HG02610 (cell line): Measurements from ENCODE around the gene SLIT1.

Experiments
- ATAC-seq: cut with Tn5 transposase; IDR thresholded peaks from one replicate; pipeline ENCODE4 v1.9.1; 2021; ENCODE audit warnings: mild to moderate bottlenecking, moderate library complexity; ENCODE audit not compliant: unreplicated experiment

SLIT1 gene

DNA sequence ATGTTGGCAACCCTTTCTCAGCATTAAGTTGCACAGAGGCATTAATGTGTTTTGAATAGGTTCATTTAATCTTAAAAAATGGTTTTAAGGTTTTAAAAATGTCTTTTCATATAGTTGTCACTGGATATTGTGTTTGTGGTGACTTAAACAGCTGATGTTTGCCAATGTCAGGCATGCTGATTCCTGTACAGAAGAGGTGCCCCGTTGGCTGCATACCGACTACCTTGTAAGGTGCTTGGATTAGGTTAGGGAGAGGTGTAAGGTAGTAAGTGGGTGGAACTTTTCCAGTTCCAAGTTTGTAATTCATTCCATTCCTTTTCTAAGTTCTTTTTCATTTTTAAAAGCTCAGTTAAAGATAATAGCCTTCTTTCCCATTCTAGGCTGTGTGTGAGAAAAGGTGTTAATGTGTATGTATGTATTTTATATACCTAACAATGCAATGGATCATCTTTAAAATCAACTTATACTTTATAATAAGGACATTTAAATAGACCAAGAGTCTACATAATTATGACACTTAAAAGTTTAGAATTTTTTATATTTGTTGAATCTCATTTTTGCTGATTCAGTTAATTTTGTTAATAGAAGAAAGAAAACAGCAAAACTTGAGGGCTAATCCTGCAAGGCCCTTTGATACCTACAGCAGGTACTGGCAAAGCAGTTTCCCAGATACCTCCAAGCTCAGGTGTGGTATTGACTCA lies 198.5 kb downstream of the SLIT1 start:
- ATAC-seq, result no peak

DNA sequence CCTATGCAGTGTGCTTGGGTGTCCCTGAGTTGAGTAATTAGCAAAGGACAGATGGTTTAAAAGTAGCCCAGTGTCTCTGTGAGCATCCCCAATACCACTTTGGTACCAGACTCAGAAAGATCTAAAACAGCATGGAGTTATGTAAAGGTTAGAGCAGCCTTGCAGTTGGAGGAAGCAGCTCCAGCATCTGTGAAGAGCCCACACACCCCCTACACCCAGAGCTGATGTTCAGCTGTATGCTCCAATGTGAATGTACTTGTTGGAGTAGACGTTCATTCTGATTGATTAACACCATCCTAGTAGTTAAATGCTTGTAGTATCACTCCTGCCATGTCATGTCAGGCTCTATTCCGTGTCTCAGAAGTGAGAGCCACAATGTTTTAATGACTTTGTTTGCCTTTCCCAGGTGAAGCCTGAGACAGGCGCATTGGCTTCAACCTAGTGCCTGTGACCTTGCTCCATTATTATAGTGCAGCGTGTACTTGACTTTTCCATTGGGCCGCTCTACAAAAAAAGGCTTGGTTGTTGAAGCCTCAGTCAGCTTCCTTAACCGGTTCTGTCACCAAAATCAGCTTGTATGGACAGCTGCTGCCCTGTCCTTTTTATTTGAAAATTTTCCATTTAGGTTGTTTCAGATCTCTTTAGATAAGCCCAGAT lies 199.4 kb downstream of the SLIT1 start:
- no peak for ATAC-seq

- peak; percentile 91 for ATAC-seq
These were observed 201.1 kb downstream of the SLIT1 start for GRCh38 chr10:96984541-96985131.

- no peak for ATAC-seq
These were observed 203.4 kb downstream of the SLIT1 start for GRCh38 chr10:96982149-96982930.

DNA sequence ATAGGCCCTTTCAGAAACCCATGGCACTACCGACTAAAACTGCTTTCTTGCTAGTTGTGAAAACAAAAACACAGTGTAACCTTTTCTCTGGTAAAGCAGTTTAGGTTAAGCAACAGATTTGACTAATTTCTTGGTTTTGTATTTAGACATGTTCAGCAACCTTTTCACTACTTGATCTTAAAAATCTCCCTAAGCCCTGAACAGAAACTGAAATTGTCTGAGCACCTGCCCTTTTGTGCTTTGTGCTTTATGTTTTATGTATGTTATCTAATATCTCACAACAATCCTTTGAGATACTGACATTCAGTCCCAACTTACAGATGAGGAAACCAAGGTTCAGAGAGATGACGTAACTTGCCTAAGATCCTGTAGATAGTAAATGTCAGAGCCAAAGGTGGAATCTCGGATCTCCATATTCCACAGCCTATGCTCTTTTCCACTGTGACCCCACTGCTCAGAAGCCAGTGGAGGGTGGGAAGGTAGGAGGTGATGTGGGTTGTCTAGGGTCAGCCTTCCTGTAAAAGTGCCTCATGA lies 207.1 kb downstream of the SLIT1 start:
- ATAC-seq, result peak; percentile 84

DNA sequence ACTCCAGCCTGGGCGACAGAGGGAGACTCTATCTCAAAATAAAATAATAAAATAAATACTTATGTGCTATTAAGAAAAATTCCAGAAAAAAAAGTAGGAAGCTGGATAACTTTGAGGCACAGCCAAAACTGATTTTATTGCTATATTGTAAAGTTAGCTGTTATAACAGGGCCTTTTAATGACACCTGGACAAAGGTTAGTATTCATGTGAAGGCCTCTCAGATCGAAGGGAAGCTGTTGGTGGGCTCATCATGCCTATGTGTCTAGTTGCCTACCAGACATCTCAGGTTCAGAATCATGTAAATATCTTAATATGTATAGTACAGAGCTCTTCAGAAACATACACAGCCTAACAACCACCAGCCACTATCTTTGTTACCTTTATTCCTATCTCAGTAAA lies 210.6 kb downstream of the SLIT1 start:
- no peak for ATAC-seq

DNA sequence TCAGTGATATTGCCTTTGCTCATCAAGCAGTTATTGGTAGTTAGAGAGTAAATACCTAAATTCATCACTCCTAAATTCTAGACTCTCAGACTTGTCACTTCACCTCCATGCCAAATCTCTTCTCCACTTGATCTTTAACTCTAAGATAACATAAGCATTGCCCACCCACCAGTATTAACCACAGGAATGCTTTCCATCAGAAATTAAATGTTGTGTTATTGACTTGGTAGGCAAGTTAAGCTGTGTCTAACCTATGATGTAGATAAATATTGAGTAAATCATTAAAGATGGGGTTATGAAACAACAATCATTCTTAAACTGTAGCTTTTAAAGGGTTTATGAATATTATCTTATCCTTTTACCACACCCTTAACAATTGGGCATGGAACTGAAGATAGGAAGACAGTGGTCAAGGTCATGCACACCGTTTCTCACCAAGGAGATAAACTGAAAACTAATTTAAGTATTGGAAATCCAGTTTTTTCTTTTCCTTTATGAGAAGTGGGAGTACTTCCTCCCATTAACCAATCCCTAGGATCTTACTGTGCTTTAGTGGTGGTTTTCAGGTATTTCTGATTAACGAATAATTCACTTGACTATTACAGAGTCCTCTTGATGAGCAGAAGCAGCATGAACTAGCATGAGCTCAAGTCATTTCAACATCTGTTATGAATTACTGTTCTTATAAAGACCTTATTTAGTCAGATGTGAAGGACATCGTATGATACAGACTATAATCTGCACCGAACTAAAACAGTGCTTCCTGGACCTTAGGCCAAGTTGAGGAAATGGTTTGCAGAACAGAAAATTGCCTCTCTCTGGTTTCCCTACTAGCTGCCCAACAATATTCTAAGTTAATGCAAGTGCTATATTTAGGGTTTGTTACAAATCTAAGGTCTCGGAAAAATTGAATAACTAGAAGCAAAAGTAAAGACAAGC lies 211.7 kb downstream of the SLIT1 start:
- no peak for ATAC-seq

- ATAC-seq, result no peak
These were observed 213.5 kb downstream of the SLIT1 start for GRCh38 chr10:96972264-96972663.

DNA sequence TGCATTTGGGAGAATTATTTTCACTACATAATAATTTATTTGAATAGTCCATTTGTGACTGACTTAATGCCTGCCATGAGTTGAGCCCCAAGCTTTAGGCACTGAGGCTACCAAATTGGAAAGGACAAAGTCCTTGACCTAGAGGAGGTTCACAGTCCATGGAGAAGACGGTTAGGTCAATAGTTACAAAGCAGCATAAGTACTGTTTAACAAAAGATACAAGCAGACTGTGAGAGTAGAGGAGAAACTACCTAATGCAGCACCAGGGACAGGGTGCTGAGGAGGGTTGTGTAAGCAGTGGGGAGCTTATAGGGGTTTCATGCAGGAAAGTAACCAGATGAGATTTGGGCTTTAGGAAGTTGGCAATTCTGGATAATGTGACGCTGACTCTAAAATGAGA lies 214.4 kb downstream of the SLIT1 start:
- ATAC-seq, result no peak

DNA sequence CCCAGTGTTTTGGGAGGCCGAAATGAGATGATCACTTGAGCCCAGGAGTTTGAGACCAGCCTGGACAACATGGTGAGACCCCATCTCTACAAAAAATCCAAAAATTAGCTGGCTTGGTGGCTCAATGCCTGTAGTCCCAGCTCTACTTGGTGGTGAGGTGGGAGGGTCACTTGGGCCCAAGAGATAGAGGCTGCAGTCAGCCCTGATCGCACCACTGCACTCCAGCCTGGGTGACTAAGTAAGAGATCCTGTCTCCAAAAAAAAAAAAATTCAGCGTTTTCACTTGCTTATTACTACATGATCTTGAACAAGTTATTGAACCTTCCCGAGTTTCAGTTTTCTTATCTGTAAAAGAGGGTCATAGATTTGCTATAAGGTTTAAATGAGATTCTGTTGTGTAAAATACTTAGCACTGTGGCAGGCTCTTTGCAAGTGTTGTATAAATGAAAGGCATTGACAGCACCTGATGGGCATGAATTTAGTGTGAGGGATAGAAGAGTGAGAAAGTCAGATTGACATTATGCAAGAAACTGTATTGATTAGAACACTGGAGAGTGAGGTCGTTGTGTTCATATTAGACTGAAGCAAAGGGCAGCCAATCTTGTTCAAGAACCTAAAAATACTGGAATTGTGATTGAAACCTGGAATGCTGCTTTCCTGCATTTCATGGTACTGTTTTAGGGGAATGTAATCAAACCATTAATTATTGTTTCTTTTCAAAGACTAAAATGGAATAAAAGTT lies 216.9 kb downstream of the SLIT1 start:
- no peak for ATAC-seq

DNA sequence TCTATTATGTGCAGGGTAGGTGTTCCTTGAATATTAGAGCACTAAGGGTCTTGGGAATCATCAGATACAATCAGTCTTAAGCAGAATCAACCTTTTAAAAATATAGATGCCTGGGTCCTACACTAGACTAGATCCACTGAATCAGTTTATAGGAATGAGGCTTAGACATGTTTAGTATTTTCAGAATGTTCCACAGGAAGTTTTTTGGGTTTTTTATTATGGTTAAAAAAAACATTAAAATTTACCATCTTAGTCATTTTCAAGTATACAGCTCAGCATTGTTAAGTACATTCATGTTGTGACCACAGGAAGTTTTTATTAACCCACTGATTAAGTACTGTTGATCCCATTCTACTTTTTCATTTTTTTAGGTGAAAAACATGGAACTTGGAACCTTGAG lies 217.9 kb downstream of the SLIT1 start:
- no peak for ATAC-seq

- ATAC-seq, result no peak
These were observed 221.6 kb downstream of the SLIT1 start for GRCh38 chr10:96964131-96964530.

GRCh38 chr10:96960872-96961271 lies 224.9 kb downstream of the SLIT1 start:
- no peak for ATAC-seq

- ATAC-seq, result no peak
These were observed 226.0 kb downstream of the SLIT1 start for GRCh38 chr10:96959733-96960132.

GRCh38 chr10:96958071-96958470 lies 227.7 kb downstream of the SLIT1 start:
- no peak for ATAC-seq

- no peak for ATAC-seq
These were observed 230.0 kb downstream of the SLIT1 start for GRCh38 chr10:96955794-96956193.

DNA sequence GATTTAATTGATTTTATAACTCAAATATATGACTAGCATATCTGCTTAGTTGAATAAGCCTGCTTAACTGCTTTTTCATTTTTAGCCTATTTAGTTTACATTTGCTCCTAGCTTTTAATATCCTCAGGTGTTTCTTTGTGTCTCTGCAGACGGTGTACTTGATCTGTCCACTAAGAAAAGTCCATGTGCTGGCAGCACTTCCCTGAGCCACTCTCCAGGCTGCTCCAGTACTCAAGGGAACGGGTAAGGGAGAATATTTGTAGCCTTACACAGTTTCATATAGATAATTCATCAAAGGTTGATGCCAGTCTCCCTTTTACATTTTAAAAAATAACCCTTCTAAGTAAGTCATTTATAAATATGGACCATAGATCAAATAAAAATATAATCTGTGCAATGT lies 233.8 kb downstream of the SLIT1 start:
- no peak for ATAC-seq

GRCh38 chr10:96949039-96949683 lies 236.6 kb downstream of the SLIT1 start:
- no peak for ATAC-seq
